ENCODE results near the gene IL36G. TPM values are rescaled to one million over a fixed set of nuclear protein-coding genes. Genes with fewer than 3 reads are reported as not detected.
"Not testable (repeated sequence)": the region's sequence is repeated elsewhere in the genome, so short reads cannot be mapped to it uniquely, and the experiment has no call there.

Gene IL36G
- total RNA-seq (under 1 TPM in 1 of 2 donors, not detected in 1; 0.26 TPM), polyA plus RNA-seq (under 1 TPM; 0.12 to 0.14 TPM)
- long read RNA-seq, donor 1, result 0 reads
- long read RNA-seq, donor 2, result 0 reads
- long read RNA-seq, donor 3, result 0 reads
- long read RNA-seq, donor 4, result 0 reads
- long read RNA-seq, donor 5, result 0 reads

DNA sequence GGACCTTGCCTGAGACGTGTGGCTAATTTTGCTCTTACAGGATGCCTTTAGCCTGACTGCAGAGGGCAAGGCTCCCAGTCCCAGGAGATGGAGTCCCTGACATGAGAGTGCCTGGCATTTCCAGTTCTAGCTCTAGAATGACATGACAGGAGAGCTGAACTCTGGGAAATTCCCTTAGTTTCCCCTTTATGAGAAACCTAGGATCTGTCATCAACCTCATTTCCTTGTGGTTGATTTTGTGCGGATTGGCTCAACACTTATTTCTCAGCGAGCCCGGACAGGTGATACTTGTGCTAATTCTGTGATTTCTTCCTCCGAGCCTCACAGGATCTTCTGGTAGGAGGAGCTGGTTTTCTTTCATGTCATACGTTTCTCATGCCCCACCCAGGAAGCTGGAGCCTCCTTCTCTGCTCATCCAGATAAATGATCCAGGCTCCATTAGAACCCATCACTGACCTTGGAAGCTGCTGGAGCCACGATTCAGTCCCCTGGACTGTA lies at the start of gene IL36G:
Gene IL36G, plus strand, starts transcription at position 448 of the 498 bp plus-strand sequence. CDS start 633 bp downstream, outside the sequence.
- no peaks in the 10 kb centered on the region for H3K4me1 ChIP-seq (ENCODE audit: control insufficient read depth in 5 of 5, insufficient read depth in 5 of 5, low read length in 5 of 5)
- no peaks in the 10 kb centered on the region for H3K9me3 ChIP-seq (ENCODE audit: control insufficient read depth in 4 of 4, insufficient read depth in 3 of 4, low read length in 3 of 4)
- H3K36me3 ChIP-seq (ENCODE audit: control insufficient read depth in 4 of 4, insufficient read depth in 4 of 4, low read length in 4 of 4), result no peaks in the 10 kb centered on the region
- TF ChIP-seq, protein P1, sequence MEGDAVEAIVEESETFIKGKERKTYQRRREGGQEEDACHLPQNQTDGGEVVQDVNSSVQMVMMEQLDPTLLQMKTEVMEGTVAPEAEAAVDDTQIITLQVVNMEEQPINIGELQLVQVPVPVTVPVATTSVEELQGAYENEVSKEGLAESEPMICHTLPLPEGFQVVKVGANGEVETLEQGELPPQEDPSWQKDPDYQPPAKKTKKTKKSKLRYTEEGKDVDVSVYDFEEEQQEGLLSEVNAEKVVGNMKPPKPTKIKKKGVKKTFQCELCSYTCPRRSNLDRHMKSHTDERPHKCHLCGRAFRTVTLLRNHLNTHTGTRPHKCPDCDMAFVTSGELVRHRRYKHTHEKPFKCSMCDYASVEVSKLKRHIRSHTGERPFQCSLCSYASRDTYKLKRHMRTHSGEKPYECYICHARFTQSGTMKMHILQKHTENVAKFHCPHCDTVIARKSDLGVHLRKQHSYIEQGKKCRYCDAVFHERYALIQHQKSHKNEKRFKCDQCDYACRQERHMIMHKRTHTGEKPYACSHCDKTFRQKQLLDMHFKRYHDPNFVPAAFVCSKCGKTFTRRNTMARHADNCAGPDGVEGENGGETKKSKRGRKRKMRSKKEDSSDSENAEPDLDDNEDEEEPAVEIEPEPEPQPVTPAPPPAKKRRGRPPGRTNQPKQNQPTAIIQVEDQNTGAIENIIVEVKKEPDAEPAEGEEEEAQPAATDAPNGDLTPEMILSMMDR (IDR thresholded peaks at IDR 0.05; ENCODE audit: control extremely low read depth, extremely low read depth), result no peak
- ATAC-seq (ENCODE audit: insufficient read depth, low FRiP score), result no peak
- H3K4me3 ChIP-seq, result no peak within 1 kb of the TSS
- H3K9ac ChIP-seq (ENCODE audit: insufficient read depth in 1 of 2, low read length in 2 of 2), result no peak within 1 kb of the TSS
- H3K27me3 ChIP-seq (ENCODE audit: control insufficient read depth in 3 of 3, insufficient read depth in 3 of 3, low read length in 2 of 3), result peaks cover 0 to 7% (median 2%) of the 10 kb centered on the region in 3 donors
- no peak for DNase-seq
- no peak within 1 kb of the TSS for H3K27ac ChIP-seq (ENCODE audit: low read depth in 1 of 2, low read length in 1 of 2)
- 69 to 82% methylated on average over 7 of the region's 7 CpGs for WGBS, 2 donors

DNA sequence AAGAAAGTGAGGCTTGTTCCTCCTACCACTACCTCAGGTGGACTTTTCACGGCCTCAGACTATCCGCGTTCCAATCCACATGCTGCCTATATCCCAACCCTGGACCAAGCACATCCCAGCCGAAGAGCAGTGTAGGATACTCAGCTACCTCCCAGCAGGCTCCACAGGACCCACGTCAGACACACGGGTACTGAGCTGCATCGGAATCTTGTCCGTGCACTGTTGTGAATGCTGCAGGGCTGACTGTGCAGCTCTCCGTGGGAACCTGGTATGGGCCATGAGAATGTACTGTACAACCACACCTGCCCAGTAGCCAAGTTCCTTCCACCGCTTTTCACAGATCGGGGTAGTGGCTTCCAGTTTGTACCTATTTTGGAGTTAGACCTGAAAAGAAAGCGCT lies 44.5 kb upstream of the IL36G start:
- WGBS, 2 donors, result 94 to 95% methylated on average over 12 of the region's 12 CpGs
- Histone ChIP-seq H3K27ac (ENCODE audit: low read depth in 1 of 2, low read length in 1 of 2) (no peak overlapping the region), H3K9me3 (ENCODE audit: control insufficient read depth in 4 of 4, insufficient read depth in 3 of 4, low read length in 3 of 4) (no peaks in the 10 kb centered on the region), H3K36me3 (ENCODE audit: control insufficient read depth in 4 of 4, insufficient read depth in 4 of 4, low read length in 4 of 4) (no peaks in the 10 kb centered on the region), H3K27me3 (ENCODE audit: control insufficient read depth in 3 of 3, insufficient read depth in 3 of 3, low read length in 2 of 3) (no peaks in the 10 kb centered on the region), H3K4me3 (no peak overlapping the region), H3K9ac (ENCODE audit: insufficient read depth in 1 of 2, low read length in 2 of 2) (no peak overlapping the region), H3K4me1 (ENCODE audit: control insufficient read depth in 5 of 5, insufficient read depth in 5 of 5, low read length in 5 of 5) (no peaks in the 10 kb centered on the region)
- ATAC-seq (ENCODE audit: insufficient read depth, low FRiP score) (no peak), DNase-seq (no peak)
- TF ChIP-seq, protein P1 (IDR thresholded peaks at IDR 0.05; ENCODE audit: control extremely low read depth, extremely low read depth), result no peak

DNA sequence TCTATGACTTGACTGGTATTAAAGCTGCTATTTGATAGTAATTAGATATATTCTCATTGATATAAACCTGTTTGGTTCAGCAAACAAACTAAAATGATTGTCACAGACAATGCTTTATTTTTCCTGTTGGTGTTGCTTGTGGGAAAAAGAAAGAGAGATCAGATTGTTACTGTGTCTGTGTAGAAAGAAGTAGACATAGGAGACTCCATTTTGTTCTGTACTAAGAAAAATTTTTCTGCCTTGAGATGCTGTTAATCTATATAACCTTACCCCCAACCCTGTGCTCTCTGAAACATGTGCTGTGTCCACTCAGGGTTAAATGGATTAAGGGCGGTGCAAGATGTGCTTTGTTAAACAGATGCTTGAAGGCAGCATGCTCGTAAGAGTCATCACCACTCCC lies 43.7 kb upstream of the IL36G start:
- not testable (repeated sequence) for H3K27ac ChIP-seq (ENCODE audit: low read depth in 1 of 2, low read length in 1 of 2); H3K4me1 ChIP-seq (ENCODE audit: control insufficient read depth in 5 of 5, insufficient read depth in 5 of 5, low read length in 5 of 5); H3K9me3 ChIP-seq (ENCODE audit: control insufficient read depth in 4 of 4, insufficient read depth in 3 of 4, low read length in 3 of 4); H3K27me3 ChIP-seq (ENCODE audit: control insufficient read depth in 3 of 3, insufficient read depth in 3 of 3, low read length in 2 of 3); H3K9ac ChIP-seq (ENCODE audit: insufficient read depth in 1 of 2, low read length in 2 of 2); H3K4me3 ChIP-seq; DNase-seq; ATAC-seq (ENCODE audit: insufficient read depth, low FRiP score); H3K36me3 ChIP-seq (ENCODE audit: control insufficient read depth in 4 of 4, insufficient read depth in 4 of 4, low read length in 4 of 4)
- 43 to 64% methylated on average over 2 of the region's 2 CpGs for WGBS, 2 donors

DNA sequence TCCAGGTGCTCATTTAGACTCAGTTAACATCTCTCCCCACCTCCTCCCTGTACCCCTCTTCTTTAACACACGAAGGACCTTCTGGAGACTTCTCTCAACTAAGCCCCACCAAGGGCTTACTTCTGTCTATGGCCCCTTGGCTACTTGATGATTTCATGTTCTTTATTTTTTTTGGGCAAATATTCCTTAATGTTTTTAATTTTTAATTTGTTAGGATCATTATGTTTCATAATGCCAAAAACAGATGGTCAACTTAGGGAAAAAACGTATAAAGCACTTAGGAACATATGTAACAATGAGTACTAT lies 40.9 kb upstream of the IL36G start:
- no peaks in the 10 kb centered on the region for H3K9me3 ChIP-seq (ENCODE audit: control insufficient read depth in 4 of 4, insufficient read depth in 3 of 4, low read length in 3 of 4)

More for the DNA sequence above, 40.9 kb upstream of the IL36G start:
- TF ChIP-seq, protein P1 (IDR thresholded peaks at IDR 0.05; ENCODE audit: control extremely low read depth, extremely low read depth), result no peak
- Histone ChIP-seq H3K4me3 (no peak overlapping the region), H3K27me3 (ENCODE audit: control insufficient read depth in 3 of 3, insufficient read depth in 3 of 3, low read length in 2 of 3) (no peaks in the 10 kb centered on the region), H3K36me3 (ENCODE audit: control insufficient read depth in 4 of 4, insufficient read depth in 4 of 4, low read length in 4 of 4) (no peaks in the 10 kb centered on the region), H3K9ac (ENCODE audit: insufficient read depth in 1 of 2, low read length in 2 of 2) (no peak overlapping the region), H3K27ac (ENCODE audit: low read depth in 1 of 2, low read length in 1 of 2) (no peak overlapping the region), H3K4me1 (ENCODE audit: control insufficient read depth in 5 of 5, insufficient read depth in 5 of 5, low read length in 5 of 5) (peaks cover 0 to 3% (median 0%) of the 10 kb centered on the region in 5 donors)
- ATAC-seq (ENCODE audit: insufficient read depth, low FRiP score) (no peak), DNase-seq (no peak)
- WGBS, 2 donors, result 75 to 96% methylated on average over 2 of the region's 2 CpGs
